ENCODE measurements around the gene NTN5. TPM values are rescaled to one million over a fixed set of nuclear protein-coding genes. Genes with fewer than 3 reads are reported as not detected.

NTN5 gene
- total and polyA plus RNA-seq, 9 of the 15 experiments (the other 6 are each of a cell fraction or from before 2014, with no cell fraction given) = not detected

GRCh38 chr19:48618278-48618915 is 54.4 kb downstream of the NTN5 start (continued):
- TF ChIP-seq USF2 (CRISPR knock-in tag; IDR thresholded peaks at IDR 0.05) = no peak
- TF ChIP-seq MAZ (CRISPR knock-in tag; conservative IDR thresholded peaks at IDR 0.05 in 1 of 2, IDR thresholded peaks at IDR 0.05 in 1 of 2) = no peak
- peak; percentile 76 for TF ChIP-seq ZKSCAN8 (CRISPR knock-in tag; IDR thresholded peaks at IDR 0.05)
- TF ChIP-seq RNF219 (CRISPR knock-in tag; IDR thresholded peaks at IDR 0.05) = no peak
- TF ChIP-seq XRCC3 (IDR thresholded peaks at IDR 0.05) = no peak
- TF ChIP-seq U2AF2 (optimal IDR thresholded peaks at IDR 0.05; ENCODE audit: low read depth, low read length) = no peak
- no peak for TF ChIP-seq ZNF644 (tag; IDR thresholded peaks at IDR 0.05; ENCODE audit: low read depth)
- no peak for TF ChIP-seq RFX5 (IDR thresholded peaks at IDR 0.05; ENCODE audit: low read depth, low read length)
- no peak for TF ChIP-seq GATAD2B (IDR thresholded peaks at IDR 0.05; ENCODE audit: borderline replicate concordance)
- no peak; the same call in 1 of the 2 replicates for TF ChIP-seq HNRNPL (IDR thresholded peaks at IDR 0.05; ENCODE audit: low read depth, low read length)
- peak; percentile 64 for TF ChIP-seq SAP30 (IDR thresholded peaks at IDR 0.05; ENCODE audit: borderline replicate concordance, insufficient read depth, low read depth, low read length, poor library complexity, severe bottlenecking)
- no peak for TF ChIP-seq HINFP (tag; conservative IDR thresholded peaks at IDR 0.05; ENCODE audit: low read depth)
- TF ChIP-seq ADNP (tag; IDR thresholded peaks at IDR 0.05) = no peak
- no peak for TF ChIP-seq SAFB (IDR thresholded peaks at IDR 0.05; ENCODE audit: borderline replicate concordance, low read depth, low read length)
- no peak for TF ChIP-seq ZNF184 (CRISPR knock-in tag; IDR thresholded peaks at IDR 0.05)
- peak in 1 of 2 experiments; percentile 49; a peak in 1 of 4 replicates for TF ChIP-seq FOXA3 (CRISPR knock-in tag; conservative IDR thresholded peaks at IDR 0.05 in 1 of 2, IDR thresholded peaks at IDR 0.05 in 1 of 2)
- no peak for TF ChIP-seq MCM2 (IDR thresholded peaks at IDR 0.05; ENCODE audit: low read depth)
- TF ChIP-seq HNRNPK (IDR thresholded peaks at IDR 0.05; ENCODE audit: low read depth, low read length, poor library complexity, severe bottlenecking) = no peak
- no peak for TF ChIP-seq CC2D1A (IDR thresholded peaks at IDR 0.05)
- no peak for TF ChIP-seq SRSF9 (IDR thresholded peaks at IDR 0.05; ENCODE audit: borderline replicate concordance, low read depth, low read length)
- TF ChIP-seq ESRRB (CRISPR knock-in tag; IDR thresholded peaks at IDR 0.05; ENCODE audit: borderline replicate concordance) = no peak
- peak; percentile 98 for TF ChIP-seq CHD1 (IDR thresholded peaks at IDR 0.05; ENCODE audit: low read length)
- 0 out of 2 replicates have a peak, but pooled peaks have one; percentile 33 for TF ChIP-seq SRSF3 (IDR thresholded peaks at IDR 0.05; ENCODE audit: insufficient read depth, low read length)
